GM18499 (cell line): ENCODE results near the gene RNFT2.
A peak's percentile ranks its signal among the peaks of the same experiment; 100 is the strongest.

Experiments
- ATAC-seq: cut with Tn5 transposase; IDR thresholded peaks from one replicate; pipeline ENCODE4 v1.9.1; 2021; ENCODE audit warnings: moderate number of reproducible peaks; ENCODE audit not compliant: insufficient read depth, unreplicated experiment

Gene RNFT2

DNA sequence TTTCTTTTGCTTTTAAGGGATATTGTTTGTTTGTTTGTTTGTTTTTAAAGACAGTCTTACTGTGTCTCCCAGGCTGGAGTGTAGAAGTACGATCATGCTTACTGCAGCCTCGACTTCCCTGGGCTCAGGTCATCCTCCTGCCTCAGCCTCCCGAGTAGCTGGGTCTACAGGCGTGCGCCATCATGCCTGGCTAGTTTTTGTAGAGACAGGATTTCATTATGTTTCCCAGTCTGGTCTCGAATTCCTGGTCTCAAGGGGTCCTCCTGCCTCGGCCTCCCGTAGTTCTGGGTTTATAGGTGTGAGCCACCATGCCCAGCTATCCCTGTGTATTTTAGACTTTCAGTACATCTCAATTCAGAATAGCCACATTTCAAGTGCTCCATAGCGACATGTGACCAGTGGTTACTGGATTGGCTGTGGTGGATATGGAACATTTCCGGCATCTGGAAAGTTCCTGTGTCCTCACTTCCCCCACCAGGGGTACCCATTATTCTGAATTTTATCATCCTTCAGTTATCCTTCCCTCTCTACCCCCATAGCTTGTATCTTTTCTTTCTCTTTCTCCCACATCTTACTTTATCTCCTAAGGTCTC is 82.0 kb downstream of the RNFT2 start:
- no peak for ATAC-seq

DNA sequence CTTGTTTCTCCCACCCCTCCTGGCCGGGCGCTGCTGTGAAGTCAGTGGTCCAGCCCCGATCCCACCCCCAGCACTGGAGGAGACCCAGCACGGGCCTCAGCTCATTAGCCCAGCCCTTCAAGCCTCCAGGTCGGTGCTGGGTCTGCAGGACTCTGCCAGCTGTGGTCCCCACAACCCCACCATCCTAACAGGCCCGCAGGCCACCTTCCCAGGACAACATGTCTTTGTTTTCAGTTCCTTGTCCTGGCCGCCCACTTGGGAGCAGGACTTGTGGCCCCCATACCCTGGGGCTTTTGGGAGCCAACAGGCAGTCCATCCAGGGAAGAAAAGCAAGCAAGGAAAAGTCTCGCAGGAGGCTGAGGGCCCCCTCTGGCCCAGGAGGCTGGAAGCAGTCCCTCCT is 83.2 kb downstream of the RNFT2 start:
- ATAC-seq: no peak

GRCh38 chr12:116827432-116827831 is 89.3 kb downstream of the RNFT2 start:
- ATAC-seq: no peak

- ATAC-seq: no peak
Observed at GRCh38 chr12:116832353-116832752, 94.2 kb downstream of the RNFT2 start.

DNA sequence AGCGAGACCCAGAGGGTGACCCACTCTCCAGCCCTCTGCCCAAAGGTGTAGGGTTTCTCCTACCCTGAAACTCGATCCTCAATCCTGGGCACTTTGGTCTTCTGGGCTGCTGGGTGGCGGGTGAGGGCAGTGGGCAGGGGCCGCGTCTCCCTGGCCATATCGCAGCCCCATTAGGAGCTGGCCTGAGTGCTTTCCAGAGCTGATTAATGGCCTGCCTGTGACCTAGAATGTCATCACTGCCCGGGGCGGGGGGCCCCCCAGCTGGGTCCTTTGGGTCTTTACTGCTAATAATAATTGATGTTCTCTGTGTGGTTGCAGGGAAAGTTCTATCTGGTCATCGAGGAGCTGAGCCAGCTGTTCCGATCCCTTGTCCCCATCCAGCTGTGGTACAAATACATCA is 95.4 kb downstream of the RNFT2 start:
- no peak for ATAC-seq

- ATAC-seq: no peak
Observed at GRCh38 chr12:116835484-116835883, 97.4 kb downstream of the RNFT2 start.

- ATAC-seq: no peak
Observed at GRCh38 chr12:116837097-116837496, 99.0 kb downstream of the RNFT2 start.

DNA sequence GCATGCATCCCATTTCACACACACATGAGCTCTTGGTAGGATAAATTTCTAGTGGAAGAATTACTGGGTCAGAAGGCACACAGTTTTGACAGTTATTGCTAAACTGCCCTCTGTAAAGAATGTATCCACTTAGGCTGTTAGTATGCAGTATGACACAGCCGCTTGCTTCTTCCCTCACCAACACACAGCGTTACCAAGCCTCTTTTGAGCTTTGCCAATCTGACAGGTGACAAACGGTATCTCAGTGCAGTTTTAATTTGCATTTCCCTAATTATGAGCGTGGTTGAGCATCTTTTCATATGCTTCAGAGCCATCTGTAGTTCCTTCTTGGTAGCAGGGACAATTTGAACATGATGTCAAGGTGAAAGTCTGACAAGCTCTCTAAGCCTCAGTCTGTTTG is 100.2 kb downstream of the RNFT2 start:
- ATAC-seq: no peak

GRCh38 chr12:116839287-116839830 is 101.2 kb downstream of the RNFT2 start:
- no peak for ATAC-seq

DNA sequence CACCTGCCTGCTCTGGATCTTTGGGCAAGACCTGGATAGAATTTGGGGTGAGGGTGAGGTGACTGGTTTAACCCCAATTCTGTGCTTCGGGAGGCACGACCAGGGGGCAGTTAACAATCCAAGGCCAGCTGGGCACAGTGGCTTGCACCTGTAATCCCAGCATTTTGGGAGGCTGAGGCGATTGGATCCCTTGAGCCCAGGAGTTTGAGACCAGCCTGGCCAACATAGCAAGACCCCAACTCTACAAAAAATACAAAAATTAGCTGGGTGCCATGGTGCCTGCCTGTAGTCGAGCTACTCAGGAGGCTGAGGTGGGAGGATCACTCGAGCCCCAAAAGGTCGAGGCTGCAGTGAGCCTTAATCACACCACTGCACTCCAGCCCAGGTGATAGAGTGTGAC is 105.0 kb downstream of the RNFT2 start:
- ATAC-seq: no peak

DNA sequence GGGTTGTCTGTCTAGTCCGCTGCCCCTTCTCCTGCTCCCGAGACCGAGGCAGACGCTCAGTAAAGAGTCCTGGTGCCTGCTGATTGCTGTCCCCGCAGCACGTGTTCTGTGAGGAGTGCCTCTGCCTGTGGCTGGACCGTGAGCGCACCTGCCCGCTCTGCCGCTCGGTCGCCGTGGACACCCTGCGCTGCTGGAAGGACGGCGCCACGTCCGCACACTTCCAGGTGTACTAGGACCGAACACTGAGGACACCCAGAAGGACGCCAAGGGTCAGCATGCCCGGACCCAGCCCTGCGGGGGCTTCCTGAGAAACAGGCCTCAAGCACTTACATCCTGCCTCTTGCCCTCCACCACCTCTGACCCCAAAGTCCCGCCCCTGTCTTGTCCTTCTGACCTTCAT is 111.1 kb downstream of the RNFT2 start:
- ATAC-seq: no peak

GRCh38 chr12:116852303-116852702 is 114.2 kb downstream of the RNFT2 start:
- ATAC-seq: no peak

DNA sequence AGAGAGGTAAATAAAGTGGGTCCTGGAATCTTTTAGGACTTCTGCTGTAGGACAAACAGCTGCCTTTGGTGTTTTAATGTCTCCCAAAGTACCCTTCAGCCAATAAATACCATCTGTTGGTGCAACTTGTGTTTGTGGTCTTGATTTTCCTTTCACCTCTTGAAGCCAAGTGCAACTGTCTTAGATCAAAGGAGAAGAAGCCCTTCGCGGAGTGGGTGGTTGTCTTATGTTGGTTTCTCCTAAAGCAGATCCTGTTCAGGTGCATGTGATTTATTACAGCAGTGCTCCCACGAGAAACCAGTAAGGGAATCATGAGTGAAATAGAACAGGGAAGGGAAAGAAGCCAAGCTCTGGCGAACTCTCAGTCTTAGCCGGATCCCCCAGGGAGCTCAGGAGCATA is 115.4 kb downstream of the RNFT2 start:
- ATAC-seq: no peak

- no peak for ATAC-seq
Observed at GRCh38 chr12:116855744-116856470, 117.8 kb downstream of the RNFT2 start.

- no peak for ATAC-seq
Observed at GRCh38 chr12:116856729-116857128, 118.6 kb downstream of the RNFT2 start.

DNA sequence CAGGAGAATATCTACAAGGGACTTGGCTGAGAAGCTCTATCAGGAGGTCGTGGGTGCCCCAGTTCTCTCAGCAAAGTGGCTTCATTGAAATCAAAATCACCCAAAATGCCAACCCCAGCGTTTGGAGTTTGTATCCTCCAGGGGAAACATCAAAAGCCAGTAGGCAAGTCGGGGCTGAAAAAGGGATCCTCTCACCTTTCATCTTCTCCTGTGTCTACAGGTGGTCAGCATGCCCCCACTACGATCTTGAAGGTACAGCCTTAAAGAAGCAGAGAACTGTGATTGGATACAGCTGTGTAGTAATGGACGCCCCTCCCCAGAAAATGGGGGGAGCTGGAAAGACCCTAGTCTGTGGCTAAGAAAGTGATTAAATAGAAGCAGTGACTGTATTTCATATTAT is 121.0 kb downstream of the RNFT2 start:
- ATAC-seq: no peak

DNA sequence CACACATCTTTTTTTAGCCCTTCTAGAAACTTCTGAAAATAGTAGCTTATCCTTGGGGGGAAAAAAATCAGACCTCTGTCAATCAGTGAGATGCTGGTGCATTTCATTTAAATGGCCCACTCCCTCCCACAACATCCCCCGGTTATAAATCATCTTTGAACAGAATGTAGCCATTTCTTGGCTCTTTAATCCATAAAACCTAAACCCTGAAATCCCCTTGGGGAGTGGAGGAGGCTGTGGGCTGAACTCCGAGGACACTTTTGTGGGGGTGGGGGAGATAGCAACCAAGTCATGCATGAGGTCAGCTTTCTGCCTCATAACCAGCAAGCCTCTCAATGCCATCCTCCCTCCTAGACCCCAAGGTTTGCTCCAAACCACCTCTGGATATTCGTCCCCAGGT is 122.1 kb downstream of the RNFT2 start:
- no peak for ATAC-seq

DNA sequence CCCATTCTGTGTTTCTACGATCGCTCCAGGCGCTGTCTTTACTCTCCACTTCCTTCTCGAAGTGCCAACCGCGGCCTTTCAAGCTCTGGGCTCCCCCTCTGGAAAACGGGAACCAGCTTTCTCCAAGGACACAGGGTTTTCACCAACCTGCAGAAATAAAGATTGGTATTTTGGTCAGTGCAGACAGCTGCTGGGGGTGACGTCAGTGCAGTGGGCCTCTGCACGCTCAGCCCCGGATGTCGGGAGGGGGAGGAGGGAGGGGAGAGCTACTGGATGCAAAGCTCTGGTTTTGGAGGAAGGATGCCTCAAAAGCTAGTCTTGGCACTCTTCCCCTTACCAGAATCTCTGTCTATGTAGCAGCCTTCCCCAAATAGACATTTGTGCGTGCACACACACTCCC is 123.2 kb downstream of the RNFT2 start:
- peak; percentile 50 for ATAC-seq

DNA sequence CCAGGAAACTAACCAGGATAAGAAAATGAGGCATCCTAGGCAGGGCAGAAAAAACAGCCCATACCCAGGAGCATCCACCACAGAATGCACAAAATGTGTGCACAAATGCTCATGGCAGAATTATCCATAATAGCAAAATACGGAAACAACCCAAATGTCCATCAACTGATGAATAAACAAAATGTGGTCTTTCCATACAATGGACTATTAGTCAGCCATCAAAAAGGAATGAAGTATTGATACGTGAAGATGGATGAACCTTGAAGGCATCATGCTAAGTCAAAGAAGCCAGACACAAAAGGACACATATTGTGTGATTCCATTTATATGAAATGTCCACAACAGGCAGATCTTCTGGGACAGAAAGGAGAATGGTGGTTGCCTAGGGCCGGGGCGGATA is 124.1 kb downstream of the RNFT2 start:
- ATAC-seq: no peak

DNA sequence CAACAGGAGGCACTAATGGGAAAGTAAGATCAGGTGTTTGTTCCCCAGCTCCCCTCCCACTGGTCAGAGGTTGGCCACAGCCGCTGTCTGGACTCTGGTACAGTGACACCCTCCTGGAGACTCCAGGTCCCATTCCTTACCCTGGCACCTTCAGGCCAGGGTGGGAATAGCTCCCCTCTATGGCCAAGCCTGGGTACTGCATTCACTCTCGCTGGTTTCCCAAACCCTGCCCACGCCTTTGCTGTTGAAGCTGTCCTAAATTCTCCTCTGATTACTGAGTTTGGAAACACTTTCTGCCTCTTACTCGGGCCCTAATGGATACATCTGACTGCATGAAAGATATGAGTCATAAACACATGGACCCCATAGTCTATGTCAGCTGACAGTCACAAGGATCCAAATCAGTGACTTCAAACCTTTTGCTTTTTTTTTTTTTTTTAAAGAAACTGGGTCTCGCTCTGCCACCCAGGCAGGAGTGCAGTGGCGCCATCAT is 125.2 kb downstream of the RNFT2 start:
- ATAC-seq: no peak

DNA sequence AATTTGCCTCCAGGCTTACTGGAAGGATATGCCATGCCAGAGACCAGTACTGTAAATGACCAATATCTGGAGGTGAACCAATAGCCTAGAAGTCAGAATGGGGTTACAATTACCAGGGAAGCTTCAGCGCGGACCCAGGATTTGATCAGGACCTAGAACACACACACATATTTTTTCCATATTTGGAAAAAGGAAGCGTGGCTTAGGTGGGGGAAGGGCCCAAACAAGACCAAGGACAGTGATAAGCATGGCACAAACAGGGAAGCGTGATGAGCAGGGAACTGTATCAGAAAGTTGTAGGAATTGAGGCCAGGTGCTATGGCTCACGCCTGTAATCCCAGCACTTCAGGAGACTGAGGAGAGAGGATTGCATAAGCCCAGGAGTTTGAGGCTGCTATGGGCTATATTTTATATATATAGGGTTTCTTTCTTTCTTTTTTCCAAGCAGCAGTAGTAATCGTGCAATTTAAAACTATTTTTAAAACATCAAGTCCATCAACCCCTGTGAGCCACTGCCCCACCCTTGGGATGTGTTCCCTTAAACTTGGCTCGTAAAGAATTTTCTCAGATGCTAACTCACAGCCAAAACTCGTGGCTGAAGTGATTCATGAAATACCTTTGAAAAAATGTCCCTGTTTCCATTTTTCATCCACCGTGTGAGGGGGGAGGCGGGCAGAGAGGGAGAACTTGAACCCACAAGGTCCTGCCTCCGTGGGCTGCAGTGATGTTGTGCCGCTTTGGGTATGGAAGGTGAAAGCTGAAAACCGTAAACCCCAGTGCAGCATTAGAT is 126.5 kb downstream of the RNFT2 start:
- no peak for ATAC-seq
